ENCODE measurements around the gene PLB1. TPM values are rescaled to one million over a fixed set of nuclear protein-coding genes. Genes with fewer than 3 reads are reported as not detected.

PLB1 gene
- total RNA-seq, 1 donor from 2014 or later, result 1.6 TPM

DNA sequence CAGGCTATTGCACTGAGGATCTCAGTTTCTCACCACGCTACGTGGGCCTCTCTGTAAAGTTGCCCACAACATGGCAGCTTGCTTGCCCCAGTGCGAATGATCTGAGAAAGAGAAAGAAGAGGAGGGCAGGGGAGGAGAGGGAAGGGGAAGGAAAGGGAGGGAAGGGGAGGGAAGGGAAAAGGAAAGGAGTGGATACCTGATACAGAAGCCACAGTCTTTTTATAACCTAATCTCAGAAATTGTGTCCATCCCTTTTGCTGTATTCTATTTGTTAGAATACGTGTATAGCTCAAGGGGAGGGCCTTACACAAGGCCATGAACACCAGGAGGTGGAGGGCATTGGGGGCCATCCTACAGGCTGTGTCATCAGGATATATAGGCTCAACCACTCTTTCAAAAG, 177.5 kb downstream of the PLB1 start:
- Histone ChIP-seq H3K27me3 (ENCODE audit: control insufficient read depth, insufficient read depth, low read length) (no peaks in the 10 kb centered on the region), H3K36me3 (ENCODE audit: control insufficient read depth, insufficient read depth, low read length) (no peaks in the 10 kb centered on the region), H3K4me3 (ENCODE audit: low read depth, low read length) (no peak overlapping the region)
- FAIRE-seq (no peak), DNase-seq (ENCODE audit: low read depth) (no peak)
- TF ChIP-seq, protein P1, sequence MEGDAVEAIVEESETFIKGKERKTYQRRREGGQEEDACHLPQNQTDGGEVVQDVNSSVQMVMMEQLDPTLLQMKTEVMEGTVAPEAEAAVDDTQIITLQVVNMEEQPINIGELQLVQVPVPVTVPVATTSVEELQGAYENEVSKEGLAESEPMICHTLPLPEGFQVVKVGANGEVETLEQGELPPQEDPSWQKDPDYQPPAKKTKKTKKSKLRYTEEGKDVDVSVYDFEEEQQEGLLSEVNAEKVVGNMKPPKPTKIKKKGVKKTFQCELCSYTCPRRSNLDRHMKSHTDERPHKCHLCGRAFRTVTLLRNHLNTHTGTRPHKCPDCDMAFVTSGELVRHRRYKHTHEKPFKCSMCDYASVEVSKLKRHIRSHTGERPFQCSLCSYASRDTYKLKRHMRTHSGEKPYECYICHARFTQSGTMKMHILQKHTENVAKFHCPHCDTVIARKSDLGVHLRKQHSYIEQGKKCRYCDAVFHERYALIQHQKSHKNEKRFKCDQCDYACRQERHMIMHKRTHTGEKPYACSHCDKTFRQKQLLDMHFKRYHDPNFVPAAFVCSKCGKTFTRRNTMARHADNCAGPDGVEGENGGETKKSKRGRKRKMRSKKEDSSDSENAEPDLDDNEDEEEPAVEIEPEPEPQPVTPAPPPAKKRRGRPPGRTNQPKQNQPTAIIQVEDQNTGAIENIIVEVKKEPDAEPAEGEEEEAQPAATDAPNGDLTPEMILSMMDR (IDR thresholded peaks at IDR 0.05; ENCODE audit: insufficient read depth, low read length, severe bottlenecking), result no peak

DNA sequence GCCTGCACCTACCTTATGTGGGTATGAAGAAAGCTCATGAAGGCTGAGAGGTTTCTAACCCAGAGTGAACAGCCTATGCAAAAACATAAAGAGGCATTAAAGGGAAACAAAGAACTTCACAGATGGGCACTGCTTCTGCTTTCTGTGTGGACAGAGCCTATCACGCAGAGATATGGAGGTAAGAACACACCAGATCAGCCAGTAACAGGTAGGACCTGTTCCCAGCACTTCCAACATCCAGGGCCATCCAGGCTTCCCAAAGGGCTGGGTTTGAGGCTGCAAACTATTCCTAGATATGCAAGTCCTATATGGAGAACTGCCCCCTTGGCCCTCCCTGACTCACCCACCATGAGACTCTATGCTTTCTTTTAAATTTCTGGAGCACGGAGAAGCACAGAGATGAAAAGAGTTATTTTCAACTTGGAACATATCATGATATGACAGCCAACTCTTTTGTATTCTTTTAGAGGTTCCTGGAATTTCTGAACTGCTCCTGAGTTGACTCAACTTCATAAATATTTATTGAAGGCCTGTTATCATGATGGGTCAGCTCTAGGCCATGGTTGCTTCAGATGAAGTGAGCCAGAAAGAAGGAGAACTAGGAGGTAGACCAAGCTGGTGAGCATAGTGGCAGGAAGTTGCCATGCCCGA, 178.3 kb downstream of the PLB1 start:
- Histone ChIP-seq H3K27me3 (ENCODE audit: control insufficient read depth, insufficient read depth, low read length) (no peaks in the 10 kb centered on the region), H3K36me3 (ENCODE audit: control insufficient read depth, insufficient read depth, low read length) (no peaks in the 10 kb centered on the region), H3K4me3 (ENCODE audit: low read depth, low read length) (no peak overlapping the region)
- FAIRE-seq (no peak), DNase-seq (ENCODE audit: low read depth) (no peak)
- TF ChIP-seq, protein P1 (IDR thresholded peaks at IDR 0.05; ENCODE audit: insufficient read depth, low read length, severe bottlenecking), result no peak

DNA sequence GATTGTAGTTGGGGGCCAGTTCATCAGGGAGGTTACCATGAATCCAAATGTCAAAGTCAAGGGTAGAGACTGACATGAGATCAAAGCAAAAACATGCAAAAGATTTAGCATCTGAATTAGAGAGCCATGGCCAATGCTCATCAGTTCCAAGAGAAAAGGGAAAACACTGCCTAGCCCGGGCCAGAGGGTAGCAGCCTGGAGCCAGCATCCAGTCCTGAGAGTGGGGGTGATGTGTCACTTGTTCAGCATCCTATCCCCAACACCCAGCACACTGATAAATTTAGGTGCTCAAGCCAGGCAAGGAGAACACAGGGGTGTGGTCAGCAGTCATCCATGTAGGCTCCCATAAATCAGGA, 178.8 kb downstream of the PLB1 start:
- Histone ChIP-seq H3K4me3 (ENCODE audit: low read depth, low read length) (no peak overlapping the region), H3K27me3 (ENCODE audit: control insufficient read depth, insufficient read depth, low read length) (no peaks in the 10 kb centered on the region), H3K36me3 (ENCODE audit: control insufficient read depth, insufficient read depth, low read length) (no peaks in the 10 kb centered on the region)
- DNase-seq (ENCODE audit: low read depth) (no peak), FAIRE-seq (no peak)
- TF ChIP-seq, protein P1 (IDR thresholded peaks at IDR 0.05; ENCODE audit: insufficient read depth, low read length, severe bottlenecking), result no peak

DNA sequence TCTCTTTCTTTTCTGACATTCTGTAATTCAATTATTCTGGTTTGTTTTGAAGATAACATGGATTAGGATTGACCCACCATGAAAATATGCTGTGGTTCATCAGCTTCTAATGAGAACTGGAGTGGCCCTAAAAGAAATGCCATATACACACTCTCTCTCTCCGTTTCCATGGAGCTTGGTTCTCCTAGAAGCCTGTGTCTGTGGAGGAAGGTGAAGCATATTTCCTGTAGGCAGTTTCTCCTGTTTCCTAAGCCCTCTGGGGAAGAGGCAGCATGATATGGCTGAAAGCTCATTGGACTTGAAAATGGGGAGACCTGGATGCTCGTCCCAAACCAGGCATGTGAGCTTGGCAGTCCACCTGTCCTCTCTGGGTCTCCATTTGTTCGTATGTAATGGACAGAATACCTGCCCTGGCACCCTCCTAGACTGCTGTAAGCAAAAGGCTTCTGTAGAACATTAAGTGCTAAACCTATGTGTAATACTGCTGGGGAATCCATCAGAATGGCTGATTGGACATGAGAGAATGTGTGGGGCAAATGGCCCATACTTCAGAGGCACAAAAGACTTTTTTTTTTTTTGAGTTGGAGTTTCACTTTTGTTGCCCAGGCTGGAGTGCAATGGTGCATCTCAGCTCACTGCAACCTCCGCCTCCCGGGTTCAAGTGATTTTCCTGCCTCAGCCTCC, 180.4 kb downstream of the PLB1 start:
- DNase-seq (ENCODE audit: low read depth) (no peak), FAIRE-seq (no peak)
- no peak overlapping the region for H3K4me3 ChIP-seq (ENCODE audit: low read depth, low read length)
- TF ChIP-seq, protein P1 (IDR thresholded peaks at IDR 0.05; ENCODE audit: insufficient read depth, low read length, severe bottlenecking), result no peak
- H3K27me3 ChIP-seq (ENCODE audit: control insufficient read depth, insufficient read depth, low read length), result no peaks in the 10 kb centered on the region
- no peaks in the 10 kb centered on the region for H3K36me3 ChIP-seq (ENCODE audit: control insufficient read depth, insufficient read depth, low read length)

DNA sequence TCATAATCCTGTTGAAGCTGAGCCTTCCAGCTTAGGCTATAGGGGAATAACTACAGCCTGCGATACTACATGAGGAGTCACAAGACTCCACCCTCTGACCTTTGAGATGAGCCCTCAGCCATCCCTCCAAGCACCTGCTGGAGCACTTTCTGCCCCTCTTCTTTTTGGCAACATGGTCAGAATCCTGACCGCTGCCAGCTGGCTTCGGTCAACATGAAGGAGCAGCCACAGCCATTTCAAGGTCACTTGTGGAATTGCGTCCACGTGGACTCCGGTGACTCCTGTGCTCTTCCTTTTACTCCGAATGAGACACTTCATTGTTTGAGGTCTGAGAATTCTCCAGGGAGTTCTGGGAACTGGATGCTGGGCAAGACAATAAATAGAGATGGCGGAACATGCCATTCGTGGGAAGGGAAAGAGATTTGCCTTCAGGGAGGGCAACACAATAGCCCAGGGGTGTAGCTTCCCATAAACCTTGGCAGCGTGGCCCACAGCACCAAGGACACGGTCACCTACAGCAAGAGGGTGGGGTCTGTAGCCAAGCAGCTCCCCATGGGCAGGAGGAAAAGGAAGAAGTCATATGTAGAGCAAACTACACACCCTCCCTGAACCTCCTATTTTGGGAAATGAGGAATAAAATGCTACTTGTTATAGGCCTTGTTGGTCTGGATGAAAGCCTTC, 182.5 kb downstream of the PLB1 start:
- FAIRE-seq, result no peak
- DNase-seq (ENCODE audit: low read depth), result no peak
- Histone ChIP-seq H3K4me3 (ENCODE audit: low read depth, low read length) (no peak overlapping the region), H3K27me3 (ENCODE audit: control insufficient read depth, insufficient read depth, low read length) (no peaks in the 10 kb centered on the region), H3K36me3 (ENCODE audit: control insufficient read depth, insufficient read depth, low read length) (no peaks in the 10 kb centered on the region)
- TF ChIP-seq, protein P1 (IDR thresholded peaks at IDR 0.05; ENCODE audit: insufficient read depth, low read length, severe bottlenecking), result no peak
